H1 (cell line): Measurements from ENCODE around the gene MTARC1. TPM values are rescaled to one million over a fixed set of nuclear protein-coding genes. Genes with fewer than 3 reads are reported as not detected.

Experiments
- CTCF ChIA-PET: fragments of 300-600 bp; sonication (Branson Sonifier 250); formaldehyde crosslinking; loops from one replicate; lab custom pipeline; 2021; ENCODE audit not compliant: partially characterized antibody; lab: Charles Lee
- POLR2A ChIA-PET: fragments of 300-600 bp; sonication (Branson Sonifier 250); formaldehyde crosslinking; loops from one replicate; lab custom pipeline; 2021; ENCODE audit warnings: inconsistent platforms; ENCODE audit not compliant: partially characterized antibody; lab: Charles Lee
- DNase-seq, 2 experiments: peaks; one replicate each; pipeline versions ENCODE4 v3.0.0 to v3.0.0-alpha.2; 2010 to 2022; ENCODE audit warnings: low spot score in 2 of 2, low read depth in 1 of 2, mixed read lengths in 1 of 2
- FAIRE-seq: peaks from 2 replicates; lab custom pipeline; 2011; peaks lifted over from hg19 to GRCh38; lab: Jason Lieb, UNC
- H2AFZ ChIP-seq: 2 replicates; pipeline ENCODE4 v1.8.1; 2012; ENCODE audit warnings: low read length, inconsistent platforms
- H2AK5ac ChIP-seq: 2 replicates; pipeline ENCODE4 v1.6.1; 2013; ENCODE audit warnings: low read depth, low read length
- H2BK120ac ChIP-seq: replicated peaks from 2 replicates; pipeline ENCODE3; 2013; ENCODE audit warnings: low read depth, low read length, inconsistent platforms
- H2BK12ac ChIP-seq: 2 replicates; pipeline ENCODE4 v1.6.1; 2013; ENCODE audit warnings: low read depth, low read length
- H2BK15ac ChIP-seq: 2 replicates; pipeline ENCODE4 v1.6.1; 2013; ENCODE audit warnings: low read length
- H2BK20ac ChIP-seq: 2 replicates; pipeline ENCODE4 v1.6.1; 2013; ENCODE audit warnings: low read length
- H2BK5ac ChIP-seq: 2 replicates; pipeline ENCODE4 v1.6.1; 2013; ENCODE audit warnings: low read depth, low read length
- H3K14ac ChIP-seq: 2 replicates; pipeline ENCODE4 v1.6.1; 2013; ENCODE audit warnings: inconsistent platforms; ENCODE audit not compliant: insufficient read length
- H3K18ac ChIP-seq: 2 replicates; pipeline ENCODE4 v1.6.1; 2013; ENCODE audit warnings: low read length; ENCODE audit errors: extremely low read depth
- H3K23ac ChIP-seq: 2 replicates; pipeline ENCODE4 v1.6.1; 2013; ENCODE audit warnings: inconsistent platforms; ENCODE audit not compliant: insufficient read length
- H3K23me2 ChIP-seq: 2 replicates; pipeline ENCODE4 v1.6.1; 2013; ENCODE audit warnings: low read depth, low read length
- H3K27ac ChIP-seq: 2 replicates; pipeline ENCODE4 v1.6.1; 2011; ENCODE audit warnings: low read depth, low read length, inconsistent platforms
- H3K27me3 ChIP-seq, 4 experiments: replicated peaks in 1 of 4; 1 replicate in 1 of 4; 2 replicates in 3 of 4; pipeline versions ENCODE4 v1.6.1 to v1.8.1; 2011 to 2013; ENCODE audit warnings: low read length in 3 of 4, mild to moderate bottlenecking in 3 of 4, inconsistent platforms in 2 of 4, mixed read lengths in 2 of 4, moderate library complexity in 1 of 4; ENCODE audit not compliant: control insufficient read depth in 3 of 4, insufficient read depth in 3 of 4; ENCODE audit errors: extremely low read depth in 1 of 4
- H3K36me3 ChIP-seq, 4 experiments: 2 replicates each; pipeline versions ENCODE4 v1.6.1 to v1.8.1; 2011 to 2013; ENCODE audit warnings: mild to moderate bottlenecking in 4 of 4, low read length in 3 of 4, moderate library complexity in 2 of 4, control low read depth in 1 of 4, inconsistent platforms in 1 of 4; ENCODE audit not compliant: insufficient read depth in 4 of 4, control insufficient read depth in 2 of 4
- H3K4ac ChIP-seq: replicated peaks from 2 replicates; pipeline ENCODE3; 2013; ENCODE audit warnings: low read length, low read depth, mixed read lengths, inconsistent platforms; ENCODE audit not compliant: insufficient read length
- H3K4me1 ChIP-seq, 4 experiments: replicated peaks in 1 of 4; 1 replicate in 1 of 4; 2 replicates in 3 of 4; pipeline versions ENCODE4 v1.6.1 to v1.8.1; 2011 to 2013; ENCODE audit warnings: low read length in 3 of 4, inconsistent platforms in 2 of 4, mixed read lengths in 1 of 4; ENCODE audit not compliant: insufficient read depth in 4 of 4, control insufficient read depth in 3 of 4
- H3K4me2 ChIP-seq, 2 experiments: 2 replicates each; pipeline versions ENCODE4 v1.6.1 to v1.8.1; 2011 to 2013; ENCODE audit warnings: low read depth in 2 of 2, low read length in 2 of 2, control low read depth in 1 of 2, inconsistent platforms in 1 of 2, mild to moderate bottlenecking in 1 of 2; ENCODE audit not compliant: insufficient read depth in 1 of 2
- H3K4me3 ChIP-seq, 4 experiments: fragments of 200-600, 300-600 bp in 1 of 4; sonication (generic), shearing (Covaris generic), sonication (Bioruptor Twin) in 1 of 4; 2 replicates each; pipeline versions ENCODE4 v1.5.1 to v1.8.1; 2011 to 2016; ENCODE audit warnings: low read length in 4 of 4, low read depth in 3 of 4, control low read depth in 2 of 4, inconsistent platforms in 2 of 4, mild to moderate bottlenecking in 2 of 4, mixed read lengths in 1 of 4, moderate library complexity in 1 of 4; ENCODE audit not compliant: insufficient read depth in 2 of 4; ENCODE audit errors: extremely low read depth in 1 of 4
- H3K56ac ChIP-seq: replicated peaks from 2 replicates; pipeline ENCODE3; 2013; ENCODE audit warnings: low read depth, mild to moderate bottlenecking, mixed read lengths, low read length, inconsistent platforms; ENCODE audit not compliant: insufficient read length
- H3K79me1 ChIP-seq: 2 replicates; pipeline ENCODE4 v1.6.1; 2013; ENCODE audit warnings: low read depth, low read length, control low read depth
- H3K79me2 ChIP-seq, 2 experiments: 2 replicates each; pipeline versions ENCODE4 v1.6.1 to v1.8.1; 2012 to 2013; ENCODE audit warnings: low read length in 2 of 2, mild to moderate bottlenecking in 2 of 2, inconsistent platforms in 1 of 2; ENCODE audit not compliant: insufficient read depth in 2 of 2, control insufficient read depth in 1 of 2
- H3K9ac ChIP-seq, 4 experiments: replicated peaks in 1 of 4; 1 replicate in 1 of 4; 2 replicates in 3 of 4; pipeline versions ENCODE4 v1.6.1 to v1.8.1; 2011 to 2013; ENCODE audit warnings: low read depth in 3 of 4, low read length in 3 of 4, control low read depth in 2 of 4, mild to moderate bottlenecking in 2 of 4, moderate library complexity in 2 of 4, inconsistent platforms in 1 of 4; ENCODE audit errors: extremely low read depth in 1 of 4
- H3K9me3 ChIP-seq, 2 experiments: 2 replicates each; pipeline versions ENCODE4 v1.6.1 to v1.8.1; 2012 to 2013; ENCODE audit warnings: mild to moderate bottlenecking in 2 of 2, moderate library complexity in 2 of 2, control low read depth in 1 of 2, inconsistent platforms in 1 of 2, low read depth in 1 of 2, low read length in 1 of 2, mixed read lengths in 1 of 2; ENCODE audit not compliant: insufficient read depth in 2 of 2
- H4K20me1 ChIP-seq, 2 experiments: replicated peaks in 1 of 2; 2 replicates each; pipeline versions ENCODE3 to v1.8.1; 2011 to 2013; ENCODE audit warnings: inconsistent platforms in 2 of 2, low read length in 2 of 2, mild to moderate bottlenecking in 1 of 2; ENCODE audit not compliant: insufficient read depth in 2 of 2, control insufficient read depth in 1 of 2
- H4K5ac ChIP-seq: 2 replicates; pipeline ENCODE4 v1.6.1; 2013; ENCODE audit warnings: low read length, low read depth, mixed read lengths, inconsistent platforms; ENCODE audit not compliant: insufficient read length
- H4K8ac ChIP-seq: 2 replicates; pipeline ENCODE4 v1.8.0; 2013; ENCODE audit warnings: mild to moderate bottlenecking, moderate library complexity, low read length, inconsistent platforms; ENCODE audit not compliant: insufficient read depth; ENCODE audit errors: extremely low read depth
- H4K91ac ChIP-seq: replicated peaks from 2 replicates; pipeline ENCODE3; 2013; ENCODE audit warnings: low read length, mixed read lengths, inconsistent platforms; ENCODE audit not compliant: insufficient read length
- CTBP2 ChIP-seq: IDR thresholded peaks from 2 replicates; pipeline ENCODE4 v1.7.0; 2011; ENCODE audit warnings: borderline replicate concordance, mild to moderate bottlenecking, moderate library complexity, mixed read lengths, low read length; ENCODE audit not compliant: insufficient read depth, insufficient read length
- HDAC6 ChIP-seq: IDR thresholded peaks from one replicate; pipeline ENCODE4 v1.7.1; 2012; ENCODE audit warnings: low read depth, mild to moderate bottlenecking, inconsistent platforms, low read length, moderate library complexity
- JUND ChIP-seq: IDR thresholded peaks from 2 replicates; pipeline ENCODE4 v1.6.1; 2011; ENCODE audit warnings: mild to moderate bottlenecking, improper control_type of control experiment, low read length
- TAF1 ChIP-seq: IDR thresholded peaks from 2 replicates; pipeline ENCODE4 v1.6.1; 2011; ENCODE audit warnings: mild to moderate bottlenecking, low read depth, low read length
- WGBS, 2 experiments: shearing (Covaris generic) in 1 of 2; methylation state at CpG; one replicate each; pipeline versions ENCODE4 v1.1.6 to v1.1.7; 2013 to 2015; ENCODE audit warnings: low lambda C conversion rate in 2 of 2, mixed read lengths in 2 of 2, inconsistent platforms in 1 of 2, low coverage in 1 of 2, missing lambda C conversion rate in 1 of 2; ENCODE audit not compliant: insufficient replicate concordance in 2 of 2, insufficient coverage in 1 of 2, insufficient read length in 1 of 2; ENCODE audit errors: extremely low coverage in 1 of 2, missing lambda C conversion rate in 1 of 2; 5-methylcytosine and 5-hydroxymethylcytosine counted together
- polyA plus RNA-seq, 7 experiments: library from polyadenylated mRNA; depleted of rRNA in 3 of 7; stranded (reverse) in 5 of 7; unstranded in 2 of 7; fragments of >200 nt in 5 of 7; fragments of 200-250 nt in 2 of 7; gene quantifications; 1 replicate in 5 of 7; 2 replicates in 1 of 7; 4 replicates in 1 of 7; pipeline versions ENCODE4 v1.2.1 to v1.2.3, GENCODE V29; 2011 to 2013; ENCODE audit warnings: missing spikeins in 2 of 7, mixed read lengths in 2 of 7
- total RNA-seq: library from RNA; stranded (reverse); fragmentation: NEBNext Ultra II Directional; extraction: Animal tissue kit (Norgen Biotek cat#: 25700); gene quantifications from 2 replicates; pipeline ENCODE4 v1.2.1, GENCODE V29; 2021
- TF ChIP-seq, protein P1 (sequence below): IDR thresholded peaks from 2 replicates; pipeline ENCODE4 v1.6.1; 2011; ENCODE audit warnings: low read length, improper control_type of control experiment

MTARC1 gene
- total and polyA plus RNA-seq, 2 of the 8 experiments (the other 6 are each of a cell fraction or from before 2014, with no cell fraction given), result 17.2 to 46.2 TPM

DNA sequence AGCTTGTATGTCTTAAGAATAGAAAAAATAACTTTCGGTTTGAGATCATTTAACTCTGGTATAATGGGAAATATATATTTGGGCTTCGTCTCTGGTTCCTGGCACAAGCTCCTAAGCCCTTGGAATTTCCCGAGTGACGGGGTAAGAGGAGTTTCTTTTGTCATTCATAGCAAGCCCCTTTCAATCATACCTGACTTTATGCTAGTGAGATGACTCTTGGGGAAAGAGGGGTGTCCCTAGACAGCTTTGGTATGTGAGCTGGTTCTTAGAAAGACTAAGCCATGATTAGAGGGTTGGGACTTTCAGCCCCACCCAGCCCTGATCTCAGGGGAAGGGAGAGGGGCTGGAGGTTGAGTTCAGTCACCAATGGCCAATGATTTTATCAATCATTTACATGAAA lies 13.9 kb upstream of the MTARC1 start:
- Histone ChIP-seq H4K20me1 (no peaks in the 10 kb centered on the region), H3K79me2 (no peaks in the 10 kb centered on the region), H3K27me3 (no peaks in the 10 kb centered on the region), H2AK5ac (no peak overlapping the region), H3K18ac (no peak overlapping the region), H3K79me1 (no peaks in the 10 kb centered on the region), H2BK20ac (no peak overlapping the region), H3K14ac (no peak overlapping the region), H2BK120ac (no peak overlapping the region), H3K4me1 (no peaks in the 10 kb centered on the region), H3K4ac (no peak overlapping the region), H3K4me3 (no peak overlapping the region), H3K23ac (no peak overlapping the region), H3K36me3 (no peaks in the 10 kb centered on the region), H2BK5ac (no peak overlapping the region), H2BK15ac (no peak overlapping the region), H4K91ac (no peak overlapping the region), H3K9ac (no peak overlapping the region), H3K56ac (no peak overlapping the region), H2BK12ac (no peak overlapping the region), H4K5ac (no peak overlapping the region), H2AFZ (no peak overlapping the region), H3K23me2 (no peaks in the 10 kb centered on the region), H3K9me3 (no peaks in the 10 kb centered on the region), H3K4me2 (no peak overlapping the region), H4K8ac (no peak overlapping the region), H3K27ac (no peak overlapping the region)
- TF ChIP-seq HDAC6, result no peak
- TF ChIP-seq, protein P1, sequence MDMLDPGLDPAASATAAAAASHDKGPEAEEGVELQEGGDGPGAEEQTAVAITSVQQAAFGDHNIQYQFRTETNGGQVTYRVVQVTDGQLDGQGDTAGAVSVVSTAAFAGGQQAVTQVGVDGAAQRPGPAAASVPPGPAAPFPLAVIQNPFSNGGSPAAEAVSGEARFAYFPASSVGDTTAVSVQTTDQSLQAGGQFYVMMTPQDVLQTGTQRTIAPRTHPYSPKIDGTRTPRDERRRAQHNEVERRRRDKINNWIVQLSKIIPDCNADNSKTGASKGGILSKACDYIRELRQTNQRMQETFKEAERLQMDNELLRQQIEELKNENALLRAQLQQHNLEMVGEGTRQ, result no peak
- no peak for TF ChIP-seq TAF1
- no peak for TF ChIP-seq CTBP2
- TF ChIP-seq JUND, result no peak
- 100% methylated on average over 3 of the region's 4 CpGs; no CpG with 5 or more reads in 1 of the 2 experiments for WGBS, 2 experiments
- DNase-seq, result no peak
- ChIA-PET POLR2A (interaction anchor here (0.8 kb wide), 1 partner anchor 9 kb away, joined by 3 read pairs; no protein-coding TSS in a partner anchor), CTCF (interaction anchor here (0.6 to 1.7 kb wide), 6 partner anchors 10 to 103 kb away, joined by 3 to 4 read pairs (median 3); partner anchors contain the start of gene MTARC1)
- no peak for FAIRE-seq
